GM21717 (cell line): Measurements from ENCODE around the gene KMO.

ENCODE experiments used
- ATAC-seq: cut with Tn5 transposase; IDR thresholded peaks from one replicate; pipeline ENCODE4 v1.9.1; 2021; ENCODE audit warnings: mild to moderate bottlenecking, moderate library complexity; ENCODE audit not compliant: unreplicated experiment

KMO gene

DNA sequence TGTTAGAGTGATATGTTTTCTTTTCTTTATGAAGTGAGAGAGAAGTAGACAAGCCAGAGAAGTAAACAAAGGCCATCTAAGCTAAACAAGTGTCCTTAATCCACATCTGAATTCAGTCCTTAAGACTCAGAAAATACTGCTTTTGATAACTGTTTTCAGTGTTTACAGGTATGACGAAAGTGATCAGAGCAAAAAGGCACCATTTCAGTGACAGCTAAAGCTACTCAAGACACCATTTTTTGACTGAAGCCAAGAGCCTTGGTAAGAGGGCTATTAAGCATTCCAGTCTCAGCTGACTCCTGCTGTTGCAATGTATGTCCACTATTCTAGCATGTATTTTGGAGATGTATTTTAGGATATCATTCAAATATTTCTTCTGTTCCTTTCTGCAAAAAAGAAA, 4.1 kb downstream of the KMO start:
- no peak for ATAC-seq

DNA sequence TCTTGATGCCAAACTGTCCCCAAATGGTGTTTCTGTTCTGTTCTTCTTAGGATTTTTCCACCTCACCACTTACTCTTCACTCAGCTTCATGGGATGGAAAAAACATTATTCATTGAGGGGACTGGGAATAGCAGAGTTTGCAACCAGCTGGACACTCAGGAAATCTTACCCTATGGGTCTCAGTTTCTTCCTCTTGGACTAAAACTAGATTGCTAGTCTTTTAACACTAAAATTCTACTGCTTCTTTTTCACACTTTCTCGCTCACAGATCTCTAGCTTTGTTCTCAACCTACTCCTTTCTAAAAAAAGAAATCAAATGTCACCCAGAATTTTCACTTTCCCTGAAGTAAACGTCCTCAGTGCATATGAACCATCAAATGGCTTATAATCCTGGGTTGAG, 4.8 kb downstream of the KMO start:
- ATAC-seq: no peak

DNA sequence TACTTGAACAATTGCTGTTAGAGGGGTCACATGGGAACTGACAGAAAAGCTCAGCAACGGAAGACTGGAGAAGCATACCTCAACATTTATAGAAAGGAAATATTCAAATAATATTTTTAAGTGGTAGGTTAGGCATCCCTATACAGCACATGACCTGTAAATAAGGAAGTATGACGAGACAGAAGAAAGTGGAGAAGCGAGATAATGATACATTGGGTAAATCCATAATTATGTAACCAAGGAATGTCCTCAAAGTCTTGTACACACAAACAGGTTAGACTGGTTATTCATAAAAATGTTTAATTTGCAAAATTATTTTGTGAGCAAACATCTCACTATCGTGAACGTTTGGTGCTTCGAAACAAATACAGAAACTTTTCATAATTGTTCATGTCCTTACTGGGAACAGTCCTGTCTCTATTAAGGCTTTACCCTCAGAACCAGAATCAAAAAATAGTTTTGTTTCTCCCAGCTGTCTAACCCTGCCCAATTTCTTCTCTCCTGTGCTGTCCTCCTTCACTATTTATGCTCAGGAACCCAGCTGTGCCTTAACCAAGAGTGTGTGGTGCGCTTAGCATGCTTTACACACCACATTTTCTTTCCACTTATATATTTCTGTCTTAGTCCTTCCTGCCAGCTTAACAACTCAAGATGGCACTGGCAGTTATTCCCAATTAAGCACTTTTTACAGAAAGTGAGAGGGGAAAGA, 10.2 kb downstream of the KMO start:
- no peak for ATAC-seq

DNA sequence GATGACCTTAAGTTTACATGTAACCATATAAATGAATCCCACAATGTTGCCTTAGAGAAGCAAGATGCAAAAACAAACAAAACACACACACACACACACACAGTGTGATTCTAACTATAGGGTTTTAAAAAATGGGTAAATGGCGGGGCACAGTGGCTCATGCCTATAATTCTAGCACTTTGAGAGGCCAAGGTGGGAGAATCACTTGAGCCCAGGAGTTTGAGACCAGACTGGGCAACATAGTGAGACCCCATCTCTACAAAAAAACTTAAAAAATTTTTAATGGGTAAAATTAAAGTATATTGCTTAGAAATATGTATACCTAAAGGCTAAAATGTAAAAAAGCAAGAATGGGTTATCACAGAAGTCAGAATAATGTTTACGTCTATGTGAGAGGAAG, 15.8 kb downstream of the KMO start:
- no peak for ATAC-seq

DNA sequence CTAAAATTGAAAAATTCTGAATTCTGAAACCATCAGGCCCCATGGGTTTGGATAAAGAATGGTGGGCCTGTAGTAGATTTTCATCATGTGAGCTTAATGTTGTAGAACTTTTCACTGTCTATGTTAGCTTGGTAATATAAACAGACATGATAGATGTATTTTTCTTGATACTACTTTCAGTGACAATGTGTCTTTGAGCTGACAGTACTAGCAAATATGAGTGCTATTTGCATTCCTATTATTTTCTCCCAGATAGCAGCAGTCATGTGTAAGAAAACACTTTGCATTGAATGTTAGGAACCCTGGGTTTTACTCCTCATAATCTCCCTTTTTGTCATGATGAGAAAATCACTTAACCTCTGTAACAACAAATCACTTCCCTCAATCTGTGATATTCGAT, 18.1 kb downstream of the KMO start:
- no peak for ATAC-seq

DNA sequence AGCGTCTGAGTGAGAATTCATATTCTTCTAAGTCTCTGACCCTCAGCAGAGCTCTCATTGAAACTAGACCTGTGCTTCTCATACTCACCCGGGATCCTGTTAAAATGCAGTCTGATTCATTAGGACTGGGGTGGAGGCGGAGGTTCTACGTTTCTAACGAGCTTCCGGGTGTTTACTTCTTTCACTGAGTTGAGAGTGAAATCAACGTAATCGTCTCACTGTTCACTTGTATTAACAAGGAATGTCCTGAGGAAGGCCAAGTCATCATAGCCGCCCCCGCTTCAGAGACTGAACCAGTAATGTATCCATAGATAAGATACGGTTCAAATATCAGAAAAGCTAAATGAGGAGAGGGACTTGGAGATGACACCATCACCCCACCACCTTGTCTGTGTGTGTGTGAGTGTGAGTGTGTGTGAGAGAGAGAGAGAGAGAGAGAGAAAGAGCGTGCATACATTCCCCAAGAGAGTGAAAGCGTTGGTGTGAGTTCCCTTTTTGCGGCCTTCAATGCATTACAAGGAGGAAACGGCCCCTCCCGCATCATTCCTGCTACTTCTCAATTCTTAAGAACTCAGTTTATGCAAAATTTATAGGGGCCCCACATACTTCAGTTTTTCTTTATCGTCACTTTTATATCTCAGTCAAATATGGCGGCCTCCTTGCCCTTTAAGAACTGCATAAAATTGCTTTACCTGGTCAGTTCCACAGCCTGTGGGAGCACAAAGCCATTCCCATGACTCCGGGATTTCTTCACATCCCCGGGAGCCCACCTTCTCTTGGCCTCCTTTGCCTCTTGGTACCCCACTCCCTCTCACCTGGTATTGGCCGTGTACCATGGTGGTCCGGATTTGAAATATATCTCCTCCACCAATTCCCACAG, 19.8 kb downstream of the KMO start:
- peak; percentile 90 for ATAC-seq

DNA sequence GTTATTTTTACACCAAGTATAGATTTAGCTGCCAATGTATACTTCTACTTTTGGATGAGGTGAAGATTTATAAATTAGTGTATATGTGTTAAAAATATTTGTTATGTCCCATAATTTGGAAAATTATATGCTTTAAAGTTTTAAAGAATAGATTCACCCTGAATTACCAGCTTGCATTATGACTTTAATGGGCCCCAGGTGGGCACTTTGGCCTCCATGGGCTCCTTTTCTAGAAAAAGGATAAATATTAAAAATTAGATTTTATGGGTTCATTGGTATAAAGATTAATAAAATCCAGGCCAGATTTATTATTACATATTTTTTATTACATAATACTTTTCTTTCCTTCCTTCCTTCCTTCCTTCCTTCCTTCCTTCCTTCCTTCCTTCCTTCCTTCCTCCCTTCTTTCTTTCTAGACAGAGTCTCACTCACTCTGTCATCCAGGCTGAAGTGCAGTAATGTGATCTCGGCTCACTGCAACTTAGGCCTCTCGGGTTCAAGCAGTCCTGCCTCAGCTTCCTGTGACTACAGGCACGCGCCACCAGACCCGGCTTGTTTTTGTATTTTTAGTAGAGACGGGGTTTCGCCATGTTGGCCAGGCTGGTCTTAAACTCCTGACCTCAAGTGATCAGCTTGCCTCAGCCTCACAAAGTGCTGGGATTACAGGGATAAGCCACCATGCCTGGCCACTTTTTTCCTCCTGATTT, 21.9 kb downstream of the KMO start:
- ATAC-seq: no peak

DNA sequence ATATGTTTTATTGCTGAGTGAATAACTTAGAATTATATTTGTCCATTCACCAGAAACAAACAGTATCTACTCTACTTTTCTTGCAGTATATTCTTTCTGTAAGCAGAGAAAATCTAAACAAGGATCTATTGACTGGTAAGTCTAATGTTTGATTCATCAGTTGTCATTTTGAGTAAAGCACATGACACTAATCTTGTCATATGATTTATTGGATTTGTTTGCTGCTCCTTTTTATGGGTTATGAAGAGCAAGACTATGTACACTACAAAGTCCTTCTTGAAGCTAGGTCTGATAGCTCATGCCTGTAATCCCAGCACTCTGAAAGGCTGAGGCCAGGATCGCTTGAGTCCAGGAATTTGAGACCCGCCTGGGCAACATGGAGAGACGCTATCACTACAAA, 23.3 kb downstream of the KMO start:
- ATAC-seq: no peak

DNA sequence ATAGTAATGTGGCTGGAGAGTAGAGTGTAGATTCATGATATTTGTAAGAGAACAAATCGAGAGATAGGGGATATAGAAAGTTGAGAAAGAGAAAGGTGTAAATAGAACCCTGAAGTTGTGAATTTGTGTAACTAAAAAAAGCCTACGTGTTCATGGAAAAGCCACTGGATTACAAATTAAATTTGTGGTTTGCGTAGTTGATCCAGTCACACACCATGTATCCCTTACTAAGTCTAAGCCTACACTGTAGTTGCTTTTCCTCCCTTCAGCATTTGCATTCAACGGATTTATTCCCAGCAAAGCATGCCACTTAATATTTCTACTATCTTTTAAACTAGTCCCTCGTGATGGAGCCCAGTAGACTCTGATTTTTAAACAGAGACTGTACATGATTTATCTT, 24.9 kb downstream of the KMO start:
- ATAC-seq: no peak

DNA sequence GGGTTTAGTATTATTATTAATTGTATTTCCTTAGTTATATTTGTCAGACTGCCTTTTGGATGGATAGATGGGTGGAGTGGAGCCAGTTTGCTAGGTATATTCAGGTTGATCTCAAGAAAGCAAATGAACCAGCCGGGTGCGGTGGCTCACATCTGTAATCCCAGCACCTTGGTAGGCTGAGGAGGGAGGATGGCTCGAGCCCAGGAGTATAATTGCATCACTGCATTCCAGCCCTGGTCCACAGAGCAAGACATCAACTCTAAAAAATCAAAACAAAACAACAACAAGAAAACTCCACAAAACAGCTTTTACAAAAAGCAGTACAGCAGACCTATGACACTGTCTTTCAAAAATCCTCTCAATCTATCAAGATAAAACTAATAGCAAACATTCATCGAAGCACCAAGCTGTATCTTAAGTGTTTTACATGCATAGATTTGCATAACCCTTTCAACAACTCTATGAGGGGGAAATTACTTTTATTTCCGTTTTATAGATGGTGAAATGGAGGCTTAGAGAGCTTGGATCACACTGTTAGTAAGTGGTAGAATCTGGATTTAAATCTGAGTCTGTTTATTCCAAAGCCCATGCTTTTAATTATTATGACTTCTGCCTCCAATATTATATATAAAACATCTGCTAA, 25.5 kb downstream of the KMO start:
- ATAC-seq: no peak

DNA sequence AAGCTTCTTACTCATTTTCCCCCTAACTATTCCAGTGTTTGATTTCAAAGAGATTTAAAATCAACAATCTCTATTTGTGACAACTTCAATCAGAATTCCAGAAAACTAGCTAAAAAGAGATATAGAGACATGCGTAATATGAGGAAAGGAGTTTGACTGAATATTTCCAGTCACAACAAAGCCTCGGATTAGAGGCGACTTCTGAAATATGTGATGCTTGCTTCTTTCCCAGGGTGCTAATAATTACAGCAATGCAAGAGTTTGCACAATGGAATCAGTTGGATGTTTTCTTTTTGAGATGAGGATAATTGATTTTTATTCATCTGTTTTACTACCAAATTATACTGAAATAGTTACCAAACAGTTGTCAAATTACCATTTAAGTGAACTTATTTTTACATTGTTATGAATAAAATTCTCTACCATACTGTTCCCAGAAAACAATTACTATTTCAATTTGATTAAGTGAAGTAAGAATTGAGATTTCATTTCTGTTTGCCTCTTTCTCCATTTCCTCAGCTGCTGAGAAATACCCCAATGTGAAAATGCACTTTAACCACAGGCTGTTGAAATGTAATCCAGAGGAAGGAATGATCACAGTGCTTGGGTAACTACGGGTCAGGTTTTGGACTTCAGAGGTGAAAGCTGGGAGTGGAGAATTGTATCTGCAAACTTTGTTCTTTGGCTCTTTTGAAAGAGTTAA, 28.1 kb downstream of the KMO start:
- ATAC-seq: no peak

DNA sequence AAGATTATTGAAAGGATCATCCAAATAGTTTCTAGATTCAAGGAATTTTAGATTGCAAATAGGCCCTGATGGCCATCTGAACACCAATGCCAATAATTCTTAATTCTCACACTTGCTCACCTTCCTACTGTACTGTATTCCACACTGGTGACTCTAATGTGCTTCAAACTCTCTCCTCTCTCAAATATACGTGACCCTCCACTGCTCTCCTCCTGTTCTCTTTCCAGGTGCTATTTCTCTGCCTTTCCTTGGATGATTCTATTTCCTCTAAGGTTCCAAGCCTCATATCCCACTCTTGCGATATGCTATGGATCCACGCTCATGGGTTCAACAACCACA, 28.6 kb downstream of the KMO start:
- no peak for ATAC-seq

DNA sequence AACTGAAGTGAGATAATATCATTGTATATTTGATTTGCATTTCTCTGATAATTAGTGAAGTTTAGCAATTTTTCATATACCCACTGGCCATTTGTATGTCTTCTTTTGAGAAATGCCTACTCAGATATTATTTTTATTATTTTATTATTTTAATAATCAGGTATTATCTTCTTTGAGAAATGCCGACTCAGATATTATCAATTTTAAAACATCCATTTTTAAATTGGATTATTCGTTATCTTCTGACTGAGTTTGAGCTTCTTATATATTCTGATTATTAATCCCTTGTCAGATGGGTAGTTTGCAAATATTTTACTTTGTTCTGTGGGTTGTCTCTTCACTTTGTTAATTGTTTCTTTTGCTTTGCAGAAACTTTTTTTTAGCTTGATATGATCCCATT, 37.7 kb downstream of the KMO start:
- no peak for ATAC-seq

DNA sequence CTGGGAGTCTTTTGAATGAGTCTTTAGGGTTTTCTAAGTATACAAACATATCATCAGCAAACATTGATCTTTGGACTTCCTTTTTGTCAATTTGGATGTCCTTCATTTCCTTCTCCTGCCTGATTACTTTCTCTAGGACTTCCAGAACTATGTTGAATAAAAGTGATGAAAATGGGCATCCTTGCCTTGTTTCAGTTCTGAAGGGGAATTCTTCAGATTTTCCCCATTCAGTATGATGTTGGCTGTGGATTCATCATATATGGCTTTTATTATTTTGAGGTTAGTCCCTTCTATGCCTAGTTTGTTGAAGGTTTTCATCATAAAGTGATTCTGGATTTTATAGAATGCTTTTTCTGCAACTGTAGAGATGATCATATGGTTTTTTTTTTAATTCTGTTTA, 42.0 kb downstream of the KMO start:
- ATAC-seq: no peak

DNA sequence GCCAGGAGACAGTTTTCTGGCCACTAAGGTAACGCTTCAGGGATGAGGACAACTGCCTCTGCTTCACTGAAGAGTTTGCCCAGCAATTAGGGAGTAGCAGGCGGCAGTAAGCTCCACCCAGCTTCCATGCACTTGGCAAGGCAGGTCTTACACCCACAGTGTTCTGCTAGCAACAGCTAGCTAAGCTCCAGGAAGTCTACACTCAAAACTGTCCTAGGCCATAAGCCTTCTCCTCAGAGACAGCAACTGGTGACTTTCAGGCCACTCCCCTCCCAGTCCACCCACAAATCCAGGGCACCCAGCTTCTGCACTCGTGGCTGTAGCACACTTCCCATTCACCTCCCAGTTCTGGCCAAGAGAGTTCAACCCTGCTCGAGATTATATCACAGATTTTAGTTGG, 47.3 kb downstream of the KMO start:
- ATAC-seq: no peak

DNA sequence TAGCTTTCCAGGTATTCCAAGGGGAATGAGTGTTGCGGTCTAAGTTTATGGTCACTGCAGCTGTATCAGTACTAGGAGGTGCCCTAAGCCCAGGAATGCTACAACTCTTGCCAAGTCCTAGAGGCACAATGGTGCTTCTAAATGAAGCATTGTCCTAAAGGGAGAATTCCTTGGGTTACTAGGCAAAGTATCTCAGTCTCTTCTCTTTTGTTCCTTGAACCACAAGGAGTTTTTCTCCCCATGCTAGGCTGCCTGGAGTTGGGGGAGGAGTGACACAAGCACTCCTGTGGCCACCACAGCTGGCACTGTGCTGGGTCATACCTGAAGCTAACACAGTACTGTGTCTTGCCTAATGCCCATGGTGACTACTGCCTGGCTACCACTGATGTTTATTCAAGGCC, 50.7 kb downstream of the KMO start:
- ATAC-seq: no peak

DNA sequence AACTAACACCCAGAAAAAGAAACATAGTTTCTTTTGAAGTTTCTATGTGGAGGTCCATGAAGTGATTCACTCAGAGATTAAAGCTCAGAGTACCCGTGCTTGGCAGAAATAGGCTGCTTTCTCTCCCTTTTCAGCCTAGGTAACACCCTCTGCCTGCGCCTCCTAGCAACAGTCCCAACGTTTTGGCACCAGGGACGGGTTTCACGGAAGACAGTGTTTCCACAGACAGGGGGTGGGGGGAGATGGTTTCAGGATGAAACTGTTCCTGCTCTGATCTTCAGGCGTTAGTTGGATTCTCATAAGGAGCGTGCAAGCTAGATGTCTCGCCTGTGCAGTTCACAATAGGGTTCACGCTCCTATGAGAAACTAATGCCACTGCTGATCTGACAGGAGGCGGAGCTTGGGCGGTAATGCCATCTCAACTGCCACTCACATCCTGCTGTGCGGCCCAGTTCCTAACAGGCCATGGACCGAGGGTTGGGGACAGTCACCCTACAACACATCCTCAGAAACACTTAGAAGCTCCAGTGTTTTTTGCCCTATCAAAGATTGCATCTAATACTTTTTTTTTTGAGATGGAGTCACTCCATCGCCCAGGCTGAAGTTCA, 54.8 kb downstream of the KMO start:
- no peak for ATAC-seq

DNA sequence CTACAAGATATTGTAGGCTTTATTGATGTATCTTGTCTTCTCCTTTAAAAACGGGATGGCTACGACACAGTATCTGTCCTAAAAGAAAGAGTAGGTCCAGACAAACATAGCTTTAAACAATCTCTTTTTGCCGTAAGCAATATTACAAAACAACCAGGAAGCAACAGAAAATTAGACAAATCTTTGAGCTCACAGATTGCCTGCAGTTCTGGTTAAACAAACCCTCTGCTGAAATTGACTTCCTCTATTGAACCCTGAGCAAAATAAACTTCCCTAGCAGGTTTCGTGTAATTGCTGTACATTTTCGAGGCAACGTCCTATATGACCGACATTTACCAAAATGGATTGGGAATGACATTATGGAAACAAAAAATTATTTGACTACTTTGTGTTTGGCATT, 57.3 kb downstream of the KMO start:
- ATAC-seq: no peak

DNA sequence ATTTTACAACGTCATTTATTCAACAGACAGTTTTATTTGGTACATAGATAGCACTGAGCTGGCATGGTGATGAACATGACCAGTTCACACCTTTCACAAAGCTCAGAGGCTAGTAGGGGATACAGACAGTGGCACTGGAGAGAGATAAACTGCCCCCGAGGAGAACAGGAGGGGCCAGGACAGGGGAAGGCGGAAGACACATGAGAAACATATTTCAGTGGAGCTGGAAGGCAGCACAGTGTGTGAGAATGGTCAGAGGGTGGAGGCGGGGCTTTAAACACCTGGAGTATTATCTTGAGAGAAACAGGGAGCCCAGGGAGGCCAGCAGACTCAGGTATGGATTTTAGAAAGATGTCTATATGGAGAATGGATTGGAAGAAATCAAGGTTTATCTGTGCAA, 58.5 kb downstream of the KMO start:
- no peak for ATAC-seq

DNA sequence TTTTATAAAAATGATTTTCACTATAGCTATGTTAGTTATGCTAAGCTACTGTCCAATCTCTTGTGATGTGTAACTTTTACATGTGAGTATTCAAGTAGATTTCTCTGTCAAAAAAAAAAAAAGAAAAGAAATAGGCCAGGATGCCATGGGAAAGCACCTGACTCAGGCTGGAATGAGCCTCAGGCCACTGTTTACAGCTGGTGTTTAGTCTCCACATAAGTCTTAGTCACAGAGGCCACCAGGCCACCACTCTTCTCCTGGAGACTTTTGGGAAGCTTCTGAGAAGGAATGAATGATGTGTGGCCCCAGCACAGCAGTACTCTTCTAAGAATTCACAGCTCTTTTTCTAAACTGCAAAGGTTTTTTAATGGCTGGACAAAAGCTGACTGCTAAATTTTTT, 59.1 kb downstream of the KMO start:
- ATAC-seq: no peak

DNA sequence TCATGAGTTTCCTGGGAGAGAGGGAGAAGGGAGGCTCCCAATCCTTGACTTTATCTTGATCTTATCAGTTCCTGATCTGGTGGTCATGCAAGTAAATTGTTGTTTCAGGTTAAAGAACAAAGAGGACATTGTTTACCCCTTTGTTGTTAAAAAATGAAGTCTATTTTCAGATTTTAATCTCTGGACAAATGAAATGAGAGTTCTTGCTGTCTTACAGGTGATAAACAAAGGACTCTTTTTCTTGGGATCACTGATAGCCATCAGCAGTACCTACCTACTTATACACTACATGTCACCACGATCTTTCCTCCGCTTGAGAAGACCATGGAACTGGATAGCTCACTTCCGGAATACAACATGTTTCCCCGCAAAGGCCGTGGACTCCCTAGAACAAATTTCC, 59.6 kb downstream of the KMO start:
- ATAC-seq: no peak
